NCI-H510A (cell line): ENCODE measurements around the gene RNF6.

Experiments used
- DNase-seq: peaks from one replicate; lab custom pipeline; 2025; lab: John Stamatoyannopoulos, UW

RNF6 gene

DNA sequence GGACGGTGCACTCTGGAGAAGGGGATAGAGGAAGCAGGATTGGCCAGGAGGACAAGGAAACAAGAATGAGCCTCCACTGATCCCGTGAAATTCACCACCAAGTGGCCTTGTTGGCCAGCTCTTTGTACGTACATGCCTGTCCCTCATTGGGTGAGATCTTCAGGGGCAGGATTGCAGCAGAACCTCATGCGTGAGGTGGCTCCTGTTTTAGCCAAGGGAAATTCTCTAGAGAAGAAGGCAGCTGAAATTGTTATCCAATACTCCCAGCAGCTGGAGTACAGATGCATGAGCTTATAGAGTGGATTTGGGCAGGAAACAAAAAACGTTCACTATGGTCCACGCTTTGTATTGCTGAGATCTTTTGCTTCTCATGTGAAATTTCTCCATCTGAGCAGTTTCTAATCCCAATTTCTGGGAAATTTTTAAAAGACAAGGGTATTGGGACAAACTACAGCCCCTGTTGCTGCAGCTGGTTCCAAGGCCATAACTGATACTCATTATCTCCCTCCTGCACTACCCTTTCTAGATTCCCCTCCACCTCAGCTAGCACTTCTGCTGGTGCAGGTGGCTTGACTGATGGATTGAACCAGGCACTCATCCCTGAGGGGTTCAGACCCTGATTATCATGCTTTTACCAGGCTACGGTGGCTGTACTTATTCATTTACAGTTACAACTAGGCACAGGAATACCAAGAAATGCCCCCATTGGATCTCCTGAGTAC is 3.9 kb upstream of the RNF6 start:
- no peak for DNase-seq

DNA sequence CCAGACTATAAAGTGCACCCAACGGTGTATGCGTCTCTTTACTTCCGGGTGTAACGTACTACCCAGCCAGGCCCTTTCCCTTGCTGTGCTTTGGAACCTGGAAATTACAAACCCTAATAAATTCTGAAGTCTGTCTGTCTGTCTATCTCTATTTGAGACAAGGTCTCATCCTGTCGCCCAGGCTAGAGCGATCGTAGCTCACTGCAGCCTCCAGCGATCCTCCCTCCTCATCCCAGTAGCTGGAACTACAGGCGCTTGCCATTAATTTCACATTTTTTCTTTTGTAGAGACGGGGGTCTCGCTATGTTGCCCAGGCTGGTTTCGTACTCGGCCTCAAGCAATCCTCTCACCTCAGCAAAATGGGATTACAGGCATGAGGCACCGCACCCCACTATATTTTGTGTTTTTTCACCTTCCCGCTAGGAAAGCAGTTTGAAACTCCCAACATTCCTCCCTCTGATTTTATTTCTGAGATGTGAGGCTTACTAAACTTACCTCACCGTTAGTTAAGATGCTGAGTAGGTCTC is 469 bp upstream of the RNF6 start:
- no peak for DNase-seq

DNA sequence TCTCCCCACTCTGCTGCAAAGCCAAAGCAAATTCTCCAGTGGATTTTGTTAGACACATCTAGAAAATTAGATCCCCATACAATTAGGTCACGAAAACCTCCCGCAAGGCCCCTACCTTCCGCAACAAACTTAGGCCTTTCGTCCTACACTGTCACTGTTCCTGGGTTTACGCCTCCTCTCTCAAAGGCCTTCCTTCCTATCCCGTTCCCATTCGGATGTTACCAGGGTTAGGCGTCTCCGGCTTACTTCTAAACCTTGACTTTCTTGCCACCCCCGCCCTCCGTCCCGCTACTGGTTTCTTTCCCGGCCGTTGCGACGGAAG is 754 bp downstream of the RNF6 start:
- DNase-seq: no peak

DNA sequence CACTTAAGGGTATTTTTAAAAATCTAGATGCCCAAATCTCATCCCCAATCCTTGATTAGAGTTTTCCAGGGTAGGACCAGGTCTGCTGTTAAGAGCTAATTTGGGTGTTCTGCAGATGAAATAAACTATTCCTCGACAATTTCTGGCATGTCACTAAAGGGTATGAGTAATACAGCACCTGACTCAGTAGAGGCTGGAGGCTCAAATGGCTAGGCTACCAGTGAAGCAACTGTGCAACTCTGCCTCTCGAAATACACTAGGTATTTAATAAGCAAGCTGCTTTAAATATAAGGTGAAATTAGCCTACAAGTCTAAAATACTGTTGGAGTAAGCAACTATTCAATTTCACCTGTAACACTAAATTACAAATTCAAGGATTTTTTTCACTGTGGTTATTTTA is 1.5 kb downstream of the RNF6 start:
- DNase-seq: no peak

DNA sequence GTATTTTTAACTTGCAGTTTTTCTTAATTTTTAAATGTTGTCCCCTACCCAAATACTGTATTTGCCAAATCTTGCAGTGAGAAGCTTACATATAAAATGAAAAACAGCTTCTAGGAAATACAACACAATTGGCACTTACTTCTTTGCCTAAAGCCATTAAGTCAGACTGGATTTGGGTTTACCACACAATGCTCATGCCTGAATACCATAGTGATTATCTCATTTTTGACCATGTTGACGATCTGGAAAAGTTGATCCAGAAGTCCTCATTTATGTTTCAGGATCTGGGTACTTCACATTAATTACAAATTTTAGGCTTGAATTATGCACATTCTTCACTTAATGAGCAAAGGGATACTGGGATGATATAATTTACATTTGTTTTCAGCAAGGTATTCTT is 2.4 kb downstream of the RNF6 start:
- DNase-seq: no peak

DNA sequence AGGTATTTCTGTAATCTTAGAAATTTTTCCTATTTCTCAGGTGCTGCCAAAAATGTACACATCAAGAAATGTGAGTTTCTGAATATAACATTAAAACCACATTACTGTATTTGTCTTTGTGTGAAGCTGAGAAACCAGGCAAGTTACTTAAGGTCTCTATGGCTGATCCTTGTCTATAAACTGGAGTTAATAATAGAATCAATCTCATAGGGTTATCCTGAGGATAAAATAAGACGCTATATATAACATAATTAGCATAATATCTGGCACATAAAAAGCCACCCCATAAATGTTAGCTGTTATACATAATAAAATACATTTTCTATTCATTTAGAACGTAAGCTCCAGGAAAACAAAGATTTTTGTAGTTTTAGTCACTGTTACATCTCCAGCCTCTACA is 6.1 kb downstream of the RNF6 start:
- DNase-seq: no peak

DNA sequence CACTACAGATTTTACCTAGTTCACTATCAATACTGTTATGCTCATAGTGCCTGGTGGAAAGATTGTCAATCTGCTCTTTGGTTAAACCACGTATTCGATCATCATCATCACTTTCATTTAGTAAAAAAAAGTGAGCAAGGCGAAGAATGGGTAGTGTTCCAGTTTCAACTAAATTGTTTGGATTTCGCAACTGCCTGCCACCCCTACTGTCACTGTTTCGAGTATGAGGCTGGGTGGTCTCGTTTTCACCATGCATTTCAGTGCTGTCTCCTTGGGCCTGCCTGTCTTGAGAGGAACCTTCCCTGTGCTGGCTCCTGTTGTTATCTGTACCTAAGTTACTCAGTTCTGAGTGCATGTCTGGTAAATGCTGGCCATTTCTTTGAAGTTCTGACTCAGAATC is 8.1 kb downstream of the RNF6 start:
- DNase-seq: no peak

DNA sequence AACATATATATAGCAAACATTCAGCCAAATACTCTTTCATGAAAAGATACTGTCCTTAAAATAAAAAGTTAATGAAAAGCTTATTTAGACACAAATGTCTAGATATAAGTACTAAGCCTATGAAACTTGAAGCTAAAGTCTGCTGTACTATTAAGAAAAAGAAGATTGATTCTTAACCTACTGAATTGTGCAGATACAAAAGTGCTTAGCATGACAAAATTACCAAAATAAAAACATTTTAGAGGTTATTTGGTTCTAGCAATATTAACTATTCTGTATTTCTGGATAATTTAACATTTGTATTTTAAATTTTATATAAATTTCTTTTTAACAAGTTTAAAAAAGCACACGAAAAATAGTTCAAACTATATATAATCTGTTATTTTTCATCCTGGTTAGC is 8.8 kb downstream of the RNF6 start:
- DNase-seq: no peak

DNA sequence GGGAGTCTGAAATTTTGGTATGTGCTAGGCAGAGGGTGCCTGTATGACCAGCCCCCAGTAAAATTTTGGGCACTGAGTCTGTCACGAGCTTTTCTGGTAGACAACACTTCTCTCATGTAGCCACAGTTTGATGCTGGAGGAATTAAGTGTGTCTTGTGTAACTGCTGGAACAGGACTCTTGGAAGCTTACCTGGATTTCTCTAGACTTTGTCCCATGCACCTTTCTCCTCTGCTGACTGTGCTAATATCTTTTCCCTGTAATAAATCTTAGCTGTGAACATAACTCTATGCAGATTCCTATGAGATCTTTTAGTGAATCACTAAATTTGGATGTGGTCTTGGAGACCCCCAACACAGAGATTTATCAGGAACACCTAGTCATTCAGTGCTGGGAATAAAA is 13.8 kb downstream of the RNF6 start:
- DNase-seq: no peak

DNA sequence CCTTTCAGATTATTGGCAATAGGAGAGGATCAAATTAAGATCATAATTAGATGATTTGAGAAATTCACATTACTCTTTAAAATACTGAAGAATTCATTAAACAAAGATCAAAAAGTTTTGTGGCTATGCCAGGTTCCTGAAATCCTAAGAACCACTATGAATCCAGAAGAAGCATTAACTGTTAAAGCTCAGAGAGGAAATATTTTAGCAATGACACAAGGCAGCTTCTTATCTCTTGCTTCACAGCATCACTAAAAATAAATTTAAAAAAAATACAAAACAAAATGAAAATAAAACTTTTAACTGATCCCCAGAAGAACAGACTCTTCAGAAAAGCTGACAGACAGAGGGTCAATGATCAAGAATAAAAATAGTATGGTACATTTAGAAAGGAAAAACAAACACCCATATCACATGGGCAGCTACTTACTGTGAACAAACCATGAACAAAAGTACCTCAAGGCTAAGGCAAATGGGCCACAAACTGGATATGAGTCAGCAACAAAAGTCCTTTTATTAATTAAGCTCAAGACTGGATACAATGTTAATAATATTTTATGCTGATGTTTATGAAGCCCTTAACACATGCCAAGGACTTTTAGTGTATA is 19.6 kb downstream of the RNF6 start:
- peak; percentile 1 for DNase-seq

DNA sequence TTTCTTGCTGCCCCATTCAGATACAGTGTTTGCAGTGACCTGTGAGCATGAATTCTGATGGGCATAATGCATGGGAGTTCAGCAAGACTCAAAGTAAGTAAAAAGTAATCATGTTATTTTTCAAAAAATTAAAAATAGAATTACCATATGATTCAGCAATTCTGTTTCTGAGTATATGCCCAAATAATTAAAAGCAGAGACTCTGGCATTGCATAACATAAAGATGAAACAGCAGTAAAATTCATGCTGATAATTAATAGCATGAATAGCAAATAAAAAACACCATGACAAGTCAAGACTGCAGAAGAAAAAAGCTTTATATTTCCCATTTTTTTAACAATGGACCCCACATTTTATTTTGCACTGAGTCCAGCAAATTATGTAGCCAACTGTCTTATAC is 21.3 kb downstream of the RNF6 start:
- no peak for DNase-seq

DNA sequence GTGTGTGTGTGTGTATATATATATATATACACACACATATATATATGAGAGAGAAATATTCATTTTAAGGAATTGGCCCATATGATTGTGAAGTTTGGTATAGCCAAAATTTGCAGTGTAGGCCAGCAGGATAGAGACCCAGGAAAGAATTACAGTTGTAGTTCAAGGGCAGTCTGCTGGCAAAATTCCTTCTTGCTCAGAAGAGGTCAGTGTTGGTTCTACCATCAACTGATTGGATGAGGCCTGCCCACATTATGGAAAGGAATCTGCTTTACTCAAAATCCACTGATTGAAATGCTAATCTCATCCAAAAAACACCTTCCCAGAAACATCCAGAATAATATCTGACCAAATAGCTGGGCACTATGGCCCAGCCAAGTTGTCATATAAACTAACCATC is 24.0 kb downstream of the RNF6 start:
- DNase-seq: no peak

DNA sequence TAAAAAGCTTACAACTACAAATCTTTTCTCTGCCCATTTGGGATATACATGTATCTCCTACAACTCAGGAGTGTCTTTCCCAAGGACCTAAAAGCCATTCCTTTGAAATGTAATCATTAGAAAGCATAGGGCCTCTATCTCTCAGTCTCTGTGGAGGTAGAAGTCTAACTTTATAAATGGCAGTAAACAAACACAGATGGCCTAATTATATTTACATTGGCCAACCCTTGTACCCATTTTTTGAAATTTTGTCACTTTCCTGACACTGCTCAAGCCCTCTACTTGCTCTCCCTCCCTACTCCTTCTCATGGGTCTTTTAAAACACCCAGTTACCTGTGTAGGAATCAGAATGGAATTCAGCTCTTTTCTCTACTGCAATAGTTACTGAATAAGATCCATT is 24.8 kb downstream of the RNF6 start:
- no peak for DNase-seq

DNA sequence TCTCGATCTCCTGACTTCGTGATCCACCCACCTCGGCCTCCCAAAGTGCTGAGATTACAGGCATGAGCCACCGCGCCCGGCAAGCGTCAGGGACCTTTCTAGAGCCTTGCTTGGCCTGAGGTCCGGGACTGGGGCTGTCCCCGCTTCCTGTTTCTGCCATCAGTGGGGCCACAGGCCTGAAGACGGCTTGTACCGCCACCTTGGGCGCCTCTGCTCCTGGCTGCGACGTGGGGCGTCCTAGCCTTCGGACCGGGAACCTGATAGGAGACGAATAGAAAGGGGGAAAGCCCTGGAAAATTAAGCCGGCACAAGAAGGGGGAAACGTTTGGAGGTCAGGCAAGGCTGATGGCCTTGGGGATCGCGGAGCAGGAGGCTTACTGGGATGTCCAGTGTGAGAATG is 35.1 kb downstream of the RNF6 start:
- no peak for DNase-seq

DNA sequence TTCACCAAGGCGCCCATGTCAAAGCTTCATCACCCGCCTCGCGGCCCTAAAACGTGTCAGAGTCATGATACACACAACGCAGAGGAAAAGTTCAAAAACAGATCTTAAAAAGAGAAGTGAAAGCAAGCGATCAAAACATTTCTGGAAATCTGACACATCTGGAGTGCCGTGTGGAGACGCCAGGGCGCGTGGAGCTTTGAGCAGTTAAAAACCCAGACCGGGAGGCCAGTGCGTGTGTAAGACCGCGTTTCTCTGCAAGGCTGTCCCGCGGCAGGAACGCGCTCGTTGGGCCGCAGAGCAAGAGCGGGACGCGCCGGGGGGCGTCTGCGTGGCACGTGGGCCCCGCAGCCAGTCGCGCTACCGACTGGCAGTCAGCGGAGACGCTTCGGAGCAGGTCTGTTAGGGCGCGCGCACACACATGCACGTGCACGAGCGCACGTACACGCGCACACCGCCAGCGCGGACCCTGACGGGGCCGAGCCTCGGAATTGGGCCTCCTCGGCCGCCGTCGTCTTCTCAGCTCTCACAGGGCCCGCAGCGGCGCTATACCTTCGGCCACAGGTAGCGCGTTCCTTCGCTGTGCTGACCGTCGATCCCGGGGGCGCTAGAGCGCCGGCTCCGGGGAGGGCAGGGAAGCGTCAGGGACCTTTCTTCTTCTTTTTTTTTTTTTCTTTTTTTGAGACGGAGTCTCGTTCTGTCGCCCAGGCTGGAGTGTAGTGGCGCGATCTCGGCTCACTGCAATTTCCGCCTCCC is 35.8 kb downstream of the RNF6 start:
- DNase-seq: peak; percentile 88

DNA sequence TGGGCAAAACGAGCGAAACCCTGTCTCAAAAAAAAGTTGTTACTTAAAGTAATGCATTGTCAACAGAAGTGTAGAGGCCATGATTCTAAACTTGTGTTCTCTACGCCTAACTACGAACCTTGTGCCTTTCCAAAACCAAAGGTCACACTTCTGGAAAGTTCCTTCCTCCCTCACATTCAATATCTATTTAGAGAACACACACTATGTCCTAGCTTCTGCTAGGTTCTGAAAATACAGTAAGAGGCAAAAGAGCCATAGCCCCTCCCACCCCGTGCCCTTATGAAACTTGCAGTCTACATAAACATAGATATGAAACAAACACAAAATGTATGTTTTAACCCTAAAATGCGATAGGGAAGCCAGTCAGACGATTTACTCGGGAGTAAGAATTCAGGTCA is 36.4 kb downstream of the RNF6 start:
- no peak for DNase-seq

DNA sequence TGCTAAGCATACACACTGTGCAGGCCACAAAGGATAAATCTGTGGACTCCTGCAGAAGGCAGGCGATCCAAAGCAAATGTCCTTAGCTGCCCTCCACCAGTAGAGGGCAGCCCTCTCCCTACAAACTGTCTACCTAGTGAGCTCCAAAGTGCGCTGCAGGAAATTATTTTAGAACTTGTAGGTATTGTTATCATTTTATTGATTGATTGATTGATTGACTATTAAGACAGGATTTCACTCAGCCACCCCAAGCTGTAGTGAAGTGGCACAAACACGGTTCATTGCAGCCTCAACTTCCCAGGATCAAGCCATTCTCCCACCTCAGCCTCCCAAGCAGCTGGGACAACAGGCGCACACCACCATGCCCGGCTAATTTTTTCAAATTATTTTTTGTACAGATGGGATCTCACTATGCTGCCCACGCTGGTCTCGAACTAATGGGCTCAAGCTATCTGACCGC is 37.3 kb downstream of the RNF6 start:
- DNase-seq: peak; percentile 17

DNA sequence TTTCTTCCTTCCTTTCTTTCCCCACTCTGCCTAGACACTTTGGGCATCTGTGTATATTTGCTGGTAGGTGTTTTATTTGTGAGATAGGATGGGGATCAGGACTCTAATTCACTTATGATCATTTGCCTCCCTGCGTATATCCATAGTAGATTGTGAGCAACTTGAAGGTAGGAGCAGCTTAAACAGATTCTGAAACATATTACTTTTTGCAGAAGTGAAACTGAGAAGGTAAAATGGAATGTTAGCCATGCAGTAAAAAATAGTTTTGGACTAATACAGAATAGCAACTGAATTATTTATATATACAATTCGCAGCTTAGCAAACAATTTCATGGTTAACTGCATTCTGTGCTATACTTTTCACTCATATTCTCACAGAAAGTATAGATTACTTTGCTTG is 38.7 kb downstream of the RNF6 start:
- no peak for DNase-seq

DNA sequence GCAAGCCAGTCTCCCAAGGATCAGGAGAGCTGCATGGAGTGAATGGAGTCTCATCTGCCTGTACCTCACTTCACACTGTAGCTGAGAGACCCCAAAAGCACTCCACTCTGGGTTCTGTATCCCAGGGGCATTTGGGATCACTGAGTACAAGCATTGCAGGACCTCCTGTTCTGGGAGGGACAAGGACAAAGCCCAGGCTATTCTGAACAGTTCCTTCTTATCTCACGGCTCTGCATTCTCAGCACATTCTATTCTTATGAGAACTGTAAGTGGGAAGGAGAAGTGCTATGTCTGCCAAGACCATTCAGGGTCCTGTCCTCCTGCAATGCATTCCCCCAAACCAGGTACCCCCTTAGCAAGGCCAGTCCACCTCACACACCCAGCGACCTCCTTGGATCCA is 42.8 kb downstream of the RNF6 start:
- no peak for DNase-seq

DNA sequence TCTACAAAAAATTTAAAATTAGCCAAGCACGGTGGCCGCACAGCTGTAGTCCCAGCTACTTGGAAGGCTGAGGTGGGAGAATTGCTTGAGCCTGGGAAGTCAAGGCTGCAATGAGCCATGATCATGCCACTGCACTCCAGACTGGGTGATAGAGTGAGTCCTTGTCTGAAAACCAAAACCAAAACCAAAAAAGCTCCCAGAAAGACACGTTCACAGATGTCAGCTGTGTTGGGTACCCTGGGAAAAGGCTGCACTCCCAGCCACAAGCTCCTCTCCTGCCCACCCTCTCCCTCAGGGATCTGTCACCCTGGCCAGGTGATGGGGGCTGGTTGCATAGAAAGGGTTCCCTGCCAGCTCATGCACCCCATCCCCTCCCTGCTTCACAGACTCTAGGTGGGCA is 53.3 kb downstream of the RNF6 start:
- DNase-seq: no peak

DNA sequence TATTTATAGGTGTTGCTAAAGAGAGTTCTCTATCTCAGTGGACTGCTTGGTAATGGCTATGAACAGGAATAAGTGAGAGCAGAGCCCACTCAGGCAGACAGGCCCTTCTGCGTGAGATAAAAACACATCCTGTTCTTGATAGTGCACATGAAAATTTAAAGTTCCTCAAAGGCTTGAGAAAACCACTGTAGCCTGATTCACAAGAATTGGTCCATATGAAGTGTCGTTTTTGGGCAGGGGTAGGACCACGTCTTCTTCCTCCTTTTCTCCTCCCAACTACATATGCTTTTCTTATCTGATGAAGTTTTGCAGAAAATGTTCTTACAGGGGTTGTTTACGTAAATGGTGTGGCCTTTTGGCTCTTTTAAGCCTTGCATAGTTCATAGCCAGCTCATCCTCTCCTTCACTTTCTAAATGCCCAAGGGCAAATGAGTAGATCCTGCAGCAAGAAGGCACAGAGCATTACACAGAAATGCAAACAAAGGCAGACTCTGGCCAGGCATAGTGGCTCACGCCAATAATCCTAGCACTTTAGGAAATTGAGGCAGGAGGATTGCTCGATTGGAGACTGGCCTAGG is 53.8 kb downstream of the RNF6 start:
- no peak for DNase-seq

DNA sequence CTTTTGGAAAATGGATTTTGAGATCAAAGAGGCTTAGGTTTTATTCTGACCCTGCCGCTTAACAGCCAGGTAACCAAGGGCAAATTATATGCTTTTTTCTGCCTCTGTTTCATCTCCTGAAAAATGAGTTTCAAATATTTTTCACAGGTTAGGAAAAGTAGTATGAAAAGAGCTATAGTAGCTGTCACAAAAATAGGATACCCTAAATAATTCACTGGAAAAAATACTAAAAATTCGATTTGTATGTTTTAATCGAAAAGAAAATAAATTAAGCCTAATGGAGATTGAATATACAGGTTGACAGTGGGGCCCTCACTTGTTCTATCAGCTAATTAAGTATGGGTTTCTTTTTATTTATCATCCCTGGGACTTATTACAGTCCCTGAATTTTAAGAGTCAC is 58.3 kb downstream of the RNF6 start:
- no peak for DNase-seq
